ENCODE data around the gene SLC35D1.
"Not testable (repeated sequence)": the region's sequence is repeated elsewhere in the genome, so short reads cannot be mapped to it uniquely, and the experiment has no call there.

The SLC35D1 gene

DNA sequence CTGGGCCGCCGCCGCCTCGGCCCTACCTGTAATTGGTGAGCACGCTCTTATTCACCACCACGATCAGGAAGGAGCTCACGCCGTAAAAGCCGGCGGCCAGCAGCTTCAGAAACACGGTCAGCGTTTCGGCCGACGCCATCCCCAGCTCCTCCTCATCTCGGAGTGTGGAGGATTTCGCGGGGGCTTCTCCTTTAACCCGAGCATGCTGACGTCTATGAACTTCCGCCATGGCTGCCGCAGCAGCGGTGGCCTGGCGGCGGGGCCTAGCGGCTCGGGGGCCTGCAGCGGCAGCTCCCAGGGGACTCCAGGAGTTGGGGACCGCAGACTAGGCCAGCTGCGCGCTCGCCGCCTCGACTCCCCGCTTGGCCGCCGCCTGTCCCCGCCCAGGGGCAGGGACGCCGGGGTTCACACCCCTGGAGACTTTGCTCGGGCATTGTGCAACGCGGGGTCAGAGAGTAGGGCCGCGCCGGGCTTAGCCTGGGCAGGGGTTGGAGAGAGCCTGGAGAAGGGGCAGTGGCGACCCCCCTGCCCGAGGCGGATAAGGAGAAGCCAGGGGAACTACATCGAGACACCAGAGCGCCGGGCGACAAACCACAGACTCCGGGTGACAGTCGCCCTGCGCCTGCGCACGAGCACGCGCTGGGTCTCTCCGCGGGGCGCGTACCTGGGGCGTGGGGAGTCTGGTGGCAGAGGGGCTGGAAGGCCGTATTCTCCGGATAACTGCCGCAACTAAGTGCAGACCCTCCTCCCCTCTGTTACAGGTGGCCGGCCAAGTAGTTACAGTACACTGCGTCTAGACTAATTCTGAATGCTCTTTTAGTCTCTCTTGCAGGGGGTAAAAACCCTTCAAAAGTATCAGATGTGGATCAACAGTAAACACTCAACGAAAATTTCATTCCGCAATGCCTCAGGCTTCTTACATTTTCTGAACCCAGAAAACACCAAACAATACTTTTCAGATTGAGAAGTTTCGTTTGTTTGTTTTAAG is at the start of gene SLC35D1:
SLC35D1 (minus strand) TSS at position 364 of the 988 bp plus-strand sequence; CDS start at position 229, 135 bp downstream.
- FAIRE-seq (peak; percentile 83), DNase-seq (ENCODE audit: extremely low spot score, insufficient read length, low read depth) (peak; percentile 83)

DNA sequence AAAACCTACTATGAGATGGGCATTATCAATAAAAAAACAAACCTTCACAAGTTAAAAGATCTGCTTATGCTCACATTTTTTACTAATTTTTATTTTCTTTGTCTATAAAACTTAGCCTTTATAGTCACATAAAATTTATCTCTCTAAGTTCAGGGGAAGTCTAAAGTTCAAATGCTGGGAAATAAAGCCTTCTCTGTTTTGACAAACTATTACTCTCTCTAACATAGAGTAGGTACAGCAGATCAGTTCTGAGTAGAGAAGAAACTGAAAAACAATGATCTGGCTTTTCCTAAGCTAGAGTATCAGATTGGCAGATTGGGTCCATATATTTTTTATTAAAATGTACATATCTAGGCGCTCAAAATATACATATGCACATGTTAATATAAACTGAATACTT is 49.6 kb upstream of the SLC35D1 start:
- DNase-seq (ENCODE audit: extremely low spot score, insufficient read length, low read depth) (no peak), FAIRE-seq (no peak)

DNA sequence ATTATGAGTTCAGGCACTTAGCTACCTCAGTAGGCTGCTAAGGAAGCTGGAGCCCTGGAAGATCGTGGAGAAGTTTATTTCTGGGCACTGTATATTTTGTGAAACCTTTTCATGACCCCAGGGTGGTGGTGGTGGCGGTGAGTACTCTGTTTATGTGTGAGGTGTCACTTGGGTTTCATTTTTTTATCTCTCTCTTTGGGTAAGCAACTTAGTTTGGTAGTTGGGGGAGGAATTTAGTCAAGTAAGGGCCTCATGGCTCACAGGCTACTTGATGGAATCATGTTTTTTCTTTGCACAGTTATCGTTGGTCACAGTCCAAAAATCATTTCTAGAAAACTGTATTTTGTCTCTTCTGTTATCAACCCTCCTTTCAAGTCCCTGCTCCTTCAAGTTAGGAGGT is 46.9 kb upstream of the SLC35D1 start:
- DNase-seq (ENCODE audit: extremely low spot score, insufficient read length, low read depth): no peak

DNA sequence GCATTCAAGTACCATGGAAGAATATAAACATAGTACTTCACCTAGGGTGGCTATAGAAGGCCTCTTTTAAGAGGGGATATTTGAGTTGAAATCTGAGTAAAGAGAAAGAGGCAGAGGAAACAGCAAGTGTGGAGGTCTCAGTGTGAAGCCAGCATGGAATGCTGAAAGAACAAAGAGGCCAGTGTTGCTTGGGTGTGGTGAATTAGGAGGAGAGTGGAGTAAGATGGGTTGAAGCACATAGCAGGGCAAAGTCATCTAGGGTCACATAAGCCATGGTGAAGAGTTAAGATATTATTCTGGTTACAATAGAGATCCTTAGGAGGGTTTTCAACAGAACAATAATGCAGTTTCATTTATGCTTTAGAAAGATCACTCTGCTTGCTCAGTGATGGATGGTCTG is 43.4 kb upstream of the SLC35D1 start:
- no peak for FAIRE-seq
- DNase-seq (ENCODE audit: extremely low spot score, insufficient read length, low read depth): no peak

More for the DNA sequence above, 46.9 kb upstream of the SLC35D1 start:
- FAIRE-seq: no peak

DNA sequence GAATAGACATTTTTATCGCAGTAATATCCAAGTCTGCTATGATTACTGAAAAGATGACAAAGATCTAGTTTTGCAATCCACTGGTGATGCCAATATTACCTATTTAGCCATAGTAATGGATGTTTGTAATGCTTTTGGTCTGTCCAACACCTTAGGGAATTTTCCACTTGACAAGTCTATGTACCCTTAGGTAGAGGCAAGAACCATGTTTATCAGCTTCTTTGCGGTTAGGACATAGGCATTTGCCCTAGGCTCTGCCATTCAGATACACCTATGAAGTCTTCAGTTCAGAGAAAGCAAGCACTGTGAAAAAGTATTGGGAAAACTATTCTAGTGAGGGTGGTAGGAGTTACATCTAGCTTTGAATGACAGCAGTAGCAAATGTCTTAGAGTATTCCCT is 40.2 kb upstream of the SLC35D1 start:
- FAIRE-seq: no peak
- no peak for DNase-seq (ENCODE audit: extremely low spot score, insufficient read length, low read depth)

DNA sequence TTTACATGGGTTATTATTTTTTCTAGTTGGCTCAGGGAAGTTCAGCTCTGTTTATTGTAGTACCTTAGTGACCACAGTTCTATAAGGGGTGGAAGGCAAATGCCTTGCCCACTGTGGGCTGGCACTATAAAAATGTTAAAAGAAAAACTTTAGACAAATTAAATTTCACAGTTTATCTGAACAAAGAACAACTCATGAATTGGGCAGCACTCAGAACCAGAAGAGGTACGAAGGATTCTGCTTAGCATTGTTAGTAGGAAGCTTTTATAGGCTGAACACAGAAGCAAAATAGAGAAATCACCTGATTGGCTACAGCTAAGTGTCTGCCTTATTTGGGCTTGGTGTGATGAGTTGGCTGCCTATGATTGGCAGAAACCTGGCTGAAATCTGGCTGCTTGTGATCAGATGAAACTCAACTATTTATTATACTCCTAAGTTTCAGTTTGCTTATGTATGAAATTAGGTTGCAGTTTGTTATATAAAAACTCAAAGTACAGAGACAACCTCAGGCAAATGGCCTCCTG is 35.8 kb upstream of the SLC35D1 start:
- DNase-seq (ENCODE audit: extremely low spot score, insufficient read length, low read depth): no peak
- FAIRE-seq: no peak

DNA sequence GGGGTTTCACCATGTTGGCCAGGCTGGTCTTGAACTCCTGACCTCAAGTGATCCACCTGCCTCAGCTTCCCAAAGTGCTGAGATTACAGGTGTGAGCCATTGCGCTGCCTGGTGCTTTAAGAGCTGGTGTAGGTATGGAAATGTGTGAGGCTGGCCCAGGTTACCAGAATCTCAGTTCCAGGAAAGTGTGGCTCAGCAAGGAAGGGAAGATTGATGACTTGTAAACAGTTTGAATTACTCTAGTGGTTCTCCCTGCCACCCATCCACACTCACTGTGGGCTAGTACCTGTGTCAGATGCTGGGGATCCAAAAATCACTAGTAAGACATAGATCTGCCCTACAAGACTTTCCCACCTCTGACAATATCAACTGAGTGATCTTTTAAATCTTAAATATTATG is 34.5 kb upstream of the SLC35D1 start:
- DNase-seq (ENCODE audit: extremely low spot score, insufficient read length, low read depth) (no peak), FAIRE-seq (no peak)

DNA sequence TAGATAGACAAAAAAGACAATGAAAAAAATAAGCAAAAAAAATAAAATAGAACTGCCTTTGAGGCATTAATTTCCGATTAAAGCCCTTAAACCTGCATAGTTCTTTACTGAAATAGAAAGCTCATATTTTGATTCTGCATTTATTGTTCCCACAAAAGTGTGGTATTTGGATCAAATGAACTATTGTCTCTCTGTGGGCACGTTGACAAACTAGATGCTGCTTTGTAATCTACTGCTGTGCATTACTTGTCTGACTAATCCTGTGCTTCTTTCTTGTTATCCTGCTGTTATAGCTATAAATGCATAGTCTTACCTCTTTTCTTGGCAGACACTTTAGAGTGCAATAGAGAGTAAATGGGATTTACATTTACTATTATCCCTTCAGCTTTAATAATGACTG is 31.4 kb upstream of the SLC35D1 start:
- no peak for DNase-seq (ENCODE audit: extremely low spot score, insufficient read length, low read depth)
- no peak for FAIRE-seq

DNA sequence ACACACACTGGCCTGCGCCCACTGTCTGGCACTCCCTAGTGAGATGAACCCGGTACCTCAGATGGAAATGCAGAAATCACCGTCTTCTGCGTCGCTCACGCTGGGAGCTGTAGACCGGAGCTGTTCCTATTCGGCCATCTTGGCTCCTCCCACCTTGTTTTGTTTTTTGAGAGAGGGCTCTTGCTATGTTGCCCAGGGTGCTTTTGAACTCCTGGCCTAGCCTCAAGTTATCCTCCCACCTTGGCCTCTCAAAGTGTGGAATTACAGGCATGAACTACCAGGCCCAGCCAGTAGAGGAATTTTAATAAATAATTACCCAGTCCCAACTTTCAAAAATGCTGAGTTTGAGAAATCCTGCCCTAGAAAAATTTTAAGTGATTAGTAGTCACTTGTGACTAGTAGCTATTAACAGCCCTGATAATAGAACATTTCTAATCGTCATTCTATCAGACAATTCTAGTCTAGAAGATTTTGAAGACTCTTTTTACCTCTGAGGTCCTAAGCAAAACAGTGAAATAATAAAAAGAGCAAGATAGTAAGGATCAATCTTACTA is 30.9 kb upstream of the SLC35D1 start:
- no peak for FAIRE-seq
- no peak for DNase-seq (ENCODE audit: extremely low spot score, insufficient read length, low read depth)

DNA sequence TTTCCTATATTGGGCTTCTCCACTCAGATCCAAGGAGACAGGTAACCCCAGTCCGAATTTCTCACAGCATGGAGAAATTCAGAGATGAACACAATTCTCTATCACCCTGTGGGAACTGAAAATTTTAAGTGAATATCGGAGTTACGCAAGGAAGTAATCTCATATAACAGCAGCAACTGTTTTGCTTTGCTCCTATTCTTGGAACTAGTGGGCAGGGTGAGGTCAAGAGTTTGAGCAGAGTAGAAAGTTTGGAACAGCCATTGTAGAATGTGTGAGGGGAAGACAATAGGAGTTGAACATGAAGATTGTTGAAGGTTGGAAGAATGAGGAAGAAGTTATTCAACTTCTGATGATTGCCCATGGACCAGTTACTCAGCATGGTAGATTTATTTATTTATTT is 24.3 kb upstream of the SLC35D1 start:
- FAIRE-seq: no peak

DNA sequence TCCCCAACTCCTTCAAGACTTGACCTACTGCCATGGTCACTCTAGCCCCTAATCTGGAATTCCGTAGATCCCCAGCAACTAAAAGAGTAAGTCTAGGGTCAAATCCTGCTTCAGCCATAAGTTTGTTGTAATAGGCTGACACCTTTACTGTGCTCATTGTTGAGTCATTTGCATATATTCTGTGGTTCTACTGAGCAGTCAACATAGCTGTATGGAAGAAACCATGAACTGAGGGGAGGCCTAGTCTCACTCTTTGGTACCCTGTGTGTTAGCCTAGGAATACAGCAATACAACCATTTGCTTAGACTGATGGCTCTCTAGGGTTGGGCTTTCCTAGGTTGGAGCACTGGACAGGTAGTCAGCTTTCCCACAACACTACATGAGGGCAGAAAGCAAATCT is 23.6 kb upstream of the SLC35D1 start:
- no peak for FAIRE-seq

More for the DNA sequence above, 24.3 kb upstream of the SLC35D1 start:
- DNase-seq (ENCODE audit: extremely low spot score, insufficient read length, low read depth): no peak

DNA sequence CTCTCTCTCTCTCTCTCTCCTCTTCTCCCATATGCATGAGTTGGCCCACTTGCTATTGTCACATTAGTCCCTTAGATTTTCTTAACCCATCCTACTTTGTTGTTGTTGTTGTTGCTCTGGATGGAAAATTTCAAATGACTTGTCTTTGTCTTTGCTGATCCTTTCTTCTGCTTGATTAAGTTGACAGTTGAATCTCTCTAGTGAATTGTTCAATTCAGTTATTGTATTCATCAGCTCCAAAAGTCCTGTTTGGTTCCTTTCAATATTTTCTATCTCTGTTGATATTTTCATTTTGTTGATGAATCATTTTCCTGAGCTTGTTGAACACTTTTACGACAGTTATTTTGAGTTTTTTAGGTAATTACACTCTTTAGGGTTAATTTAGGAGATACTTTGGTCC is 18.8 kb upstream of the SLC35D1 start:
- no peak for FAIRE-seq

More for the DNA sequence above, 23.6 kb upstream of the SLC35D1 start:
- no peak for DNase-seq (ENCODE audit: extremely low spot score, insufficient read length, low read depth)

DNA sequence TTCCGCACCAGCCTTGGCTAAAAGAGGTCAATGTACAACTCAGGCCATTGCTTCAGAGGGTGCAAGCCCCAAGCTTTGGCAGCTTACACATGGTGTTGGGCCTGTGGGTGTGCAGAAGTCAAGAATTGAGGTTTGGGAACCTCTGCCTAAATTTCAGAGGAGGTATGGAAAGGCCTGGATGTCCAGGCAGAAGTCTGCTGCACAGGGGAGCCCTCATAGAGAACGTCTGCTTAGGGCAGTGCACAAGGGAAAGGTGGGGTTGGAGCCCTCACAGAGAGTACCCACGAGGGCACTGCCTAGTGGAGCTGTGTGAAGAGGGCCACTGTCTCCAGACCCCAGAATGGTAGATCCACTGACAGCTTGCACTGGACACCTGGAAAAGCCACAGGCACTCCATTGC is 13.7 kb upstream of the SLC35D1 start:
- not testable (repeated sequence) for DNase-seq (ENCODE audit: extremely low spot score, insufficient read length, low read depth); FAIRE-seq

More for the DNA sequence above, 18.8 kb upstream of the SLC35D1 start:
- DNase-seq (ENCODE audit: extremely low spot score, insufficient read length, low read depth): no peak

DNA sequence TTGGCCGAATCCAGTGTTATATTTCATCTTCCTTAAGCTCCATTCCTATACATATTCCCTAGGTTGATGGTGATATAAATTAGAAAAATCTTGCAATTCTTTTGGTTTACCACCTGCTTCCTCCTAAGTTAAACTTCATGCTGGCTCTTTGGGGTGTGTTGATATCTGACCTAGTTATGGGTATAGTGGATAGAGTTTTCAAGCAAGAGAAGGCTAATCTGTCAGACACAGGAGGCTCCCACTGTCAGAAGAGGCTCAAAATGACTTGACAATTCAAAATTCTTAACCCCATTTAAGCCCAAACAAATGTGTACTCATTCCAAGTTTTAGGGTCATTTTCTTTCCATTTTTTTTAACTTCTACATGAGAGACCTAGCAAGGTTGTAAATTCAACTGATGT is 8.5 kb upstream of the SLC35D1 start:
- FAIRE-seq (no peak), DNase-seq (ENCODE audit: extremely low spot score, insufficient read length, low read depth) (no peak)

DNA sequence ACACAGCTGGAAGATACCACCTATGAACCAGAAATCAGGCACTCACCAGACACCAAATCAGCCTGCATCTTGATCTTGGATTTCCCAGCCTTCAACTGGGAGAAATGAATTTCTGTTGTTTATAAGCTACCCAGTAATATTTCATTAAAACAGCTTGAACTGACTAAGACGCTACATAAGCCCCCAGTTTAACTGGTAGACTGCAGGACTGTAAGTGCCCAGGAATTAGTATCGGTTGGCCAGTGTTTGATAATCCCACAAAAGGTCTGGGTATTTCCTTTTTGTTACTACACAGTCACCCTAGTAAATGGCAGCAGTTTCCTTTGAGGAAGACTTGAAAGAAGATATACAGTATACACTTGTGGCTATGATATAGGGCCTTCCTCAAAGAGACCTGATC is 7.3 kb upstream of the SLC35D1 start:
- no peak for FAIRE-seq
- DNase-seq (ENCODE audit: extremely low spot score, insufficient read length, low read depth): no peak

DNA sequence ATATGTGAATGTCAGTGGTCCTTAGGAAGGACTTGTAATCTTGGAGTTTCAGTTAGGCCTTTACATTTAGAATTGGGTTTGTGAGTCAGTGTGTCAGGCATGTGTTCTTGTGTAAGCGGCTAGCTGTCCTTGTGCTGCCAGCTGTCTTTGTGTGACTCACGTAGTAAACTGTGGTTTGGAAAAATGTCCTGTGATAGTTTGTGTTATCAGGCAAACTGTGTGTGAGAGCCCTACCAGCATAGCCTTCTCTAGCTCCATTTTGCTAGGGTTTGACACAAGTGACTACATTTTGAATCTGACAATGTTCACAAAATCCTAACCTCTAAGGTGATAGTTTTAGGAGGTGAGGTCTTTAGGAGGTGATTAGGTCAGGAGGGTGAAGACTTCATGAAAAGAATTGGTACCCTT is 6.9 kb upstream of the SLC35D1 start:
- DNase-seq (ENCODE audit: extremely low spot score, insufficient read length, low read depth) (no peak), FAIRE-seq (no peak)

DNA sequence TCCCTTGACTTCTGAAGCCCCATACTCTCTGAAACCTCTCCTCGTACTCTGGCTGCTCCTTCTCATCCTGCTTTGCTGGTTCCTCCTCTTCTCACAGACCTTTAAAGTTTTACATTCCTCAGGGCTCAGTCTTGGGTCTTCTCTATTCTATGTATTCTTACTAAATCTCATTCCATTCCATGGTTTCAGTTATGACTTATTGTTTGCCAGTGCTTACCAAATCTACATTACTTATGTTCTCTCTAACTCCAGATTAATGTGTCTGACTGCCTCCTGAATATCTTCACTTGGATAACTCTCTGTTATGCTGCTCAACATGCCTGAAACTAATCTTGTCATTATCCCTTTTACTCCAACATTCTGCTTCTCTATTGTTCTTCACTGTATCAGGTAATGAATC is 5.4 kb upstream of the SLC35D1 start:
- no peak for FAIRE-seq
- DNase-seq (ENCODE audit: extremely low spot score, insufficient read length, low read depth): no peak

DNA sequence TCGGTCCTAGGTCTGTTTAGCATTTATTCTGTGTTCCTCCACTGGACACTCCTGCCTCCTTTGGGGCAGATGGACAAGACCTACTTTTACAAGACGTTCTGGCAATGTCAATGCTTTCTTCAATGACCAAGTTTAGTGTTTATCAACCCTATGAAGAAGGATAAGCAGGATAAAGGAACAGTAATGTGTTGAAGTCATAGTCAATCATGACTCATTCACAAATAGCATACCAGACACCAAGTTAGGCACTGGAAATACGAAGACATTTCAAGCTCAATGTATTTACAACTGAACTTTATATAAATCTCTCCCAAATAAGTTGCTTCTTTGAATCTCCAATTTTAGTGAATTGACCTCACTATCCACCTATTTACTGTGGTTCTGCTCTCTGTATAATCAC is 4.8 kb upstream of the SLC35D1 start:
- DNase-seq (ENCODE audit: extremely low spot score, insufficient read length, low read depth): no peak
- no peak for FAIRE-seq

DNA sequence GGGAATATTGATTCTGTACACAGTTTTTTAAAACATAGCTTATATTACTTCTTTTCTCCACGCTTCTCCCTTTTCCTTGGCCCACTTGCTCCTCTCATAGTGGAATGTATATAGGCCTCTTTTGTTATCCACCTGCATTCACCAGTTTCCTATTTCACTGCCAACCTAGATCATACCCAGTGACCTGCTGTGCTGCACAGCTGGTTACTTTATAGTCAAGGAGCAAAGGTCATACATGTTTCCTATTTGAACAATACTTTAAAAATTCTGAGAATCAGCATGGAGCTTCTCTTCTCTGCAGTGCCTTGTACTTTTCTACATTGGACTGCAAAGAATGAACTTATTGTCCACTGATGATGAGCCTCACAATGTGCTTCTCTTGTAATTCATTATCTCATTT is 4.3 kb upstream of the SLC35D1 start:
- FAIRE-seq (no peak), DNase-seq (ENCODE audit: extremely low spot score, insufficient read length, low read depth) (no peak)

DNA sequence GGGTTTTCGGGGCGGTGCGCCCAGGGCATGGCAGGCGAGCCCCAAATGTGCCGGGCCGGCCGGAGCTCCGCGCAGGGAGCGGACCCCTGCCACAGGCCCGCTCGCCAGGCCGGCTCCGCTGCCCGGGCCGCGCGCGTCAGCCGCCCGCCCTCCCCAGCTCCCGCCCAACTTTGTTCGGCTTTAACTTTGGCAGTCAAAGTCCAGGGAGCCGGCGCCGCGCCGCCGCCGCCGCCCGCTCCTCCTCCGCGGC is 488 bp downstream of the SLC35D1 start:
- no peak for DNase-seq (ENCODE audit: extremely low spot score, insufficient read length, low read depth)
- no peak for FAIRE-seq

DNA sequence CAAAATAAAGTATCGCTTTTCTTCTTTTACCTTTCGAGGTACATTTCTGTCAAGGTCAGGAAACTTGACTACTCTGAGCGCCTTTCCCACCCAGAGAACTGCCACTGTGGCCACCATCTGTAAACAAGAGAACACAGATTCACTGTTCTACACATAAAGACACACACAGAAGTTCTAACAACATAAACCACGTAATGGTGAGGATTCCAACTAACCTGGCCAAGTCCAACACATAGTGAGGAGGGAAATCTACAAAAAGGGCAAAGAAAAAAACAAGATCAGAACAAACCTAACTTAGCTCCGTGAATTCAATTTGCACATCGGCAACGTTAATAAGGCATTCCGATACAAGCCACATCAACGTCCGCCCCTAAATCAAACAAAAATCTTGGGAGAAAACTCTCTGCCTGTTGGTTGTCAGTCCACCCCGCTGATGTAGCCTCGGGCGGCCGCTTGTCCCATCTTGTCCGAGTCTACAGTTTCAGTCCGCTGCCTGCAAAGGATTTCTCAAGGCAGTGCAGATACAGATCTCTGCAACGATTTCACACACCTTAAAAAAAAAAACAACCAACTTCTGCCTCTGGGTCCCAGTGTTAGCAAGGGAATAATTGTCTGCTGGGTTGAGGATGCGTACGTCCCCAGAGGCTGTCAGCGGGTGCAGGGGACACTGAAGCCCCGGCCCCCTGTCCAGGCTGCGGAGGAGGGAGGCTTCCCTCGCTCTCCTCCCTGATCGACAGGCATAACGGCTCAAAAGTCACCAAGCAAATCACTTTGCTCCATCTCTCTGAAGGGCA is 1.0 kb downstream of the SLC35D1 start:
- DNase-seq (ENCODE audit: extremely low spot score, insufficient read length, low read depth) (peak; percentile 25), FAIRE-seq (peak; percentile 36)
